Stimulated activated naive CD4-positive, alpha-beta T cell treated with Interleukin-2 at 50 U/mL for 16 hours (primary cell): ENCODE measurements around the gene PAX3.

Experiments
- DNase-seq: peaks from one replicate; lab custom pipeline; 2025; lab: John Stamatoyannopoulos, UW

PAX3 gene

DNA sequence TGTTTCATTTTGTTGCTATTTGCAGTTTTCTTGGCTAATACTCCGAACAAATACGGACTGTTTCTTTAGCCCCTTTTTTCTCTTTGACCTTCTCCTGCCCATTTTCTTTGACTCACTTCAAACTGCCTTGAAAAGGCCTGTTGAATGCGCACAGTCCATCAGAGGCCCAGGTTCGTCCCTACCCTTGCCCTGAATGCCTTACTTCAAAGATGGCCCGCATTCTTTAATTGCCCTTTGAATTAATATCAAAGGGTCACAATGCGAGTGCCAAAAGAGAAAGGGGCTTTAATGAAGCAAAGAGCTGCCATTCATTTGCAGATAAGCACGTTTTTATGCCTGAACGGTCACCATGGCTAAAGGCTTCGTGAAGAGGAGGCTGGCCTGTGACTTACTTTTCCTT, 29.7 kb downstream of the PAX3 start:
- DNase-seq, result no peak

DNA sequence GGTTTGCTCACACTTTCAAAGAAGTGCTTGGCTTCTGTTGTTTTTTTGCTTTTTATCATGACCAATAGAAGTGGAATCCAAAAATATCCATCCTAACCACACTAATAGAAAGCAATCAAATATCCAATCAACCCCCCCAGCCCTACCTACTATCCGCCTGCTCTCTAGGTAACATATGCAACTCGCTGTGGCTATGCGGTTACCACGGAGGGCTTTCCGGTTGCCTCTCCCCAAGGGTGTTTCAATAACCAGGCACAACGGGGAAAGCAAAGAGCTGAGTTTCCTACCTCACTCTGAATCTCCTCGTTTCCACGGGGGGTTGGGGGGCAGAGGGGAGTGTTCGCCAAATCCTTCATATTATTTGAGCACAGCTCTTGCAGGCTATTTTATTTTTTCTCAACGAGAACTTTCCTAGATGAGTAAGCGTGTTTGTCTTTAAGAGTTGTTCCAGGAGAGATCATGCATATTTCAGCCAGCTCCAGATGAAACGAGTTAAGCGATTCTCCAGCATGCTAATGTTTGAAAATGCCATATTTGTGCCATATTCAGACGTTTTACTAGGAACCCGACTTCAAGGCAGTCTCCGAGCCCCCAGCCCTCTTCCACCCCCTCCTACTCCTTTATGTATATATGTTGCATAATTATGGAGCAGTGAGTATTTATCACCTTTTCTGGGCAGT, 30.3 kb downstream of the PAX3 start:
- DNase-seq, result no peak

DNA sequence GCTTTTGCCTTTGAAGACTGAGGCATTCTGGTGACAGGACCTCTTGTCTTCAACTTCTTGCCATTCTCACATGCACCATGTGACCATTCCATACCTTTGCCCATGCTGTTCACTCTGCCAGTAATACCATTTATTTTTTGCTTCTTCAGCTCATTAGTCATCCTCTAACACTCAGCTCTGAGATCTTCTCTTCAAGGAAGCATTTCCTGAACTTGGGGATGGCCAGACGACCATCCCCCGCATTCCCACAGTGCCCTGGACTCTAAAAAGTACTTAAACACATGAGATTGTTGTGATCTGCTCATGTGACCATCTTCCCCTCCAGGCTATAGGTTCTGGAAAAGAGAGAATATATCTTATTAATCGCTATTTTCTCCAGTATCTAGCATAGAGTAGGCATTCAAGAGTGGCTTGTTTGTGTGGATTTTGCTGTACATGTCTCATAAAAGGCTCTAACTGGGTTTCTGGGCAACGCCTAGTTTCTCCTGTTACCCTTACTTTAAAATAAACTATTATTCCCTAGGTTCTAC, 33.9 kb downstream of the PAX3 start:
- DNase-seq, result no peak

DNA sequence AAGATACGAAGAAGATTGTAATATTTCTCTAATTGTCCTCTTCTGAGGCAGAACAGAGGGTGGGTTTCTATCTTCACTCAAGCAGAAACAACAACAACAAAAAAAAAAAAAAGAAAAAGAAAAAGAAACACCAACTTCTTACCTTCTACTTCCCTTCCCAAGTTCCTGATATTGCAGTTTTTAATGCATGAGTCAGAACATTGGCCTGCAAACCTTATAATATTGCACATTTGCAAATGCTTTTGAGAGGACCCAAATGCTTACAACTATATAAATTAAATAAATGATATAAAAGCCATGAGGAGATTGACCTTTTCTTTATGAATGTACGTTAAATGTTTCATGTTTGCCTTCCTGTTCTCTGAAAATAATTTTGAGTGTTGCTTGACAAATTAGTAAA, 37.3 kb downstream of the PAX3 start:
- no peak for DNase-seq

DNA sequence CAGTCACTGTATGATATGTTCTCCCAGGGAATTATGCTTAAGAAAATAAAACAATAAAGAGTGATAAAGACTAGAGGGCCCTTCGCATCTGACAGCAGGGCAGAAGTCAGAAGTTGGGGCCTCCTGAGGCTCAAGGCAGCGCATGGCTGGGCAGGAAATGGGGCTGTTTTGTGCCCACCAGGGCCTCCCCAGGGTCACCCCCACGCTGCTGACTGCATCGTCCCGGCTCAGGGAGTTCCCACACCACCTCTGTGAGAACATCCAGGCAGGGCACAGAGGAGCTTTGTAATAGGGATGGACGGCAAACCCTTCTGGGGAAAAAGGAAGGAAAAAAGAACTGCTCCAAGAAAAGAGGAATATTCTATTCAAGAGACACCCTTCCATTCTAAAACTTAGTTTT, 41.2 kb downstream of the PAX3 start:
- DNase-seq, result no peak

DNA sequence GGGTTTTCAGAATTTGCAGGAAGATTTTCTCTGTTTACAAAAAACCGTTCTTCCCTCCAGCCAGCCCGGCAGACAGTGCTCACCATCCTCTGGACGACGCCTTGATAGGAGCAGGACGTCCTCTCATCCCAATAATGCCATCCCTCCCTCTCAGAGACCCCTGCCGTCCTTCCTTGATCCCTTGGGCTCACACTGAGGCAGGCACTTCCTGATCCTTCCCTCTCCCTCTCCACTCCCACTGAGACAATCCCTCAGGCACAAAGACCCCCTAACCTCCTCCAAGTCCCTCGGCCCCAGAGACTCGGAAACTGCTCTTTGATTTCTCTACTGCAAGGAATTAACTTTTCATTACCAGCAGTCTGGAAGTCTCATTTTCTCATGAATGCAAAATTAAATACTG, 42.5 kb downstream of the PAX3 start:
- DNase-seq, result no peak

DNA sequence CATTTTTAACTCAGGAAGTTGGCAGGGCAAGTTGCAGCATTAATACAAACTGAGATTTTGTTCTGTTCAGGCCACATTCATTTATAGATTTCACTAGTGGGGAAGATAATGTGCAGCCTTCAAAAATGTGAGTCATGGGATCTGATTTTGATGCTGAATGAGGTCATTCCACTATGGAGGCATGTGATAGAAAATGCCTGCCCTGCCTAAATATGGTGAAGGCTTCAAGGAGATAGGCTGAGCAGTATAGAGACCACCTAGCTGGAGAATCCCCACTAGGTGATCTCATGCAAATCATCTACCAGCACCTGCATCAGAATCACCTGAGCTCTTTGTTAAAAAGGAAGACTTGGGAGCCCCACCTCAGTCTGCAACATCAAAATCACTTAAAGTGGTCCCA, 43.7 kb downstream of the PAX3 start:
- DNase-seq, result no peak

DNA sequence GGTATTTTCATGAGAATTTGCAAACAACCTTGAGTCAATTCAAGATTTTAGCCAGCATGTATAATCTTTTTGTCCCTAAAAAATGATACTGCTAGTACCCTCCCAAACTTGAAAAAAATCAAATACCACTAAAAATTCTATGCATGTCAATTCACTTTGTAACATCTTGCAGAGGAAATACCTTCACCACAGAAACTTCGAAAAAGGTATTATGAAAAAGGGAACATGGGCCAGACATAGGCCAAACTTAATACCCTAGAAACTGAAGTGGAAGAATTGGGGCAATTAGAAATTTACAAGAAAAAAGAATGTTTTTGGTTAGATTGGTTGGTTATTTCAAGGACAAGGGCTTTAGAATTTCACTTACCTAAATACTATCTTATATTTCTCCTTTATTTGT, 48.5 kb downstream of the PAX3 start:
- DNase-seq, result no peak

DNA sequence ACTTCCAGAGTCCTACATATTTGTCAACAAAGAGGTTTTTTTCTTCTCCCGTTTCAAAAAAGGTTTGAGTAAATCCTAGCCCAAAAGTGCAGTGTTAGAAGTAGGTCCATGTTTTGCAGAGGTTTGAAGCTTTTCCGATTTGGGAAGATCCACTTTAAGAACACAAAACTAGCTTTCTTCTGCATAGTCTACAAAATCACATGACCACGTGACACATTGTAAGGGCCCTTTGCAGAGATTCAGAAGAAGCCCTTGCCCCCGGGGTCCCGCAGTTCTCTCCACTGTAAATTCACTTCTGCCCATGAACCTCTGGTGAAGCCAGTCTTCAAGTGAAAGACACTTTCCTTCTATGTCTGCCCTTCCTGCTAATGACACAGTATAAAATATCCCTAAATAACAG, 49.4 kb downstream of the PAX3 start:
- DNase-seq, result no peak

DNA sequence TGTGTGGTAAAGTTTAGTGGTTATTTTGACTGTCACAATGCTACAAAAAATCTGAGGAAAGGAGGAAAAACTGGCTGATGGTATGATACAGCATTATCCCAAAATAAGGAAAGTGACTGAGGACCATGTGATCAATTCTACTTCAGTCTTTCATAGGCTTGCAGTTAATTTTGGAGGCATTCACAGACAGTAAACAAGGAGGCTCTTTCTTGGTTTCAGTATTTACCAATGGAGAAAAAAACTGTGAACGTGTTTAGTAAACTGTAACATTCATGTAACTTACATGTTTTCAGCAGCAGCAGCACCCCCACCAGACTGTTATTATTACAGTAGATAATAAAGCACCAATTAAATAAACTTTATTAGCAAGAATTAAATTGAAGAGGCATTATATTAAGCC, 50.0 kb downstream of the PAX3 start:
- DNase-seq, result no peak

DNA sequence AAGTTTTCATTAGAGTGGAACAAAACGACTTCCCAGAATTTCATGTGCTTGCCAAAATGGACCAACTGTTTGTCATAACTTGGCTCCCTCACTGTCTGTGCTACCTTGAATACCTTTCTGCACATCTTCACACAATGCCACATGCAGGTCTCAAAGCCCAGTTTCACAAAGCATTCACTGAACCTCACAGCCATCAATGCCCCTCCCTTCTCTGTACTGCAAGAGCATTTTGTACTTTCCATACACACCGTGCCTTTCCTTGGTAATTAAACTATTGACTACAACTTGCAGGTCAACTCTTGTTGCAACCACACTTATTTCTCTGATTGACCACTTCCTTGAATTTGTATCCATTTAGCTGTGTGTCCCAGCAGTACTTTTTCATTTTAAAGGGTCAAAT, 50.5 kb downstream of the PAX3 start:
- no peak for DNase-seq

DNA sequence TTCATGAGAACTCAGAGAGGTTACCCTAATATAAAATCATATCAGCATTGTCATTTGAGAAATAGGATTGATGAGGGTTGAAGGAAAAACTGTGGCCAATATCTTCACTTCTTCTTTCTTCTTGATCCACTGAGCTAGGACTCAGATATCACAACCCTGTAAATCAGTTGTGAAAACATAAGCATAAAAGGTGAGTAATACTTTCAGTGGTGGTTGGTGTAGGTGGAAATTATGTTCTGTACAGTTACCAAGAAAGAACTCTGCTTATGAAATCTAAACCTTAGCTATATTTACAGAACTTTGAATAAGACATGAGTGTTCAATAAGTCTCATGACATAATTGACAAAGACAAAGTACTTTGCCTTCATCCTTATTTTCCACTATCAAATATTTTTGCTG, 56.3 kb downstream of the PAX3 start:
- no peak for DNase-seq

DNA sequence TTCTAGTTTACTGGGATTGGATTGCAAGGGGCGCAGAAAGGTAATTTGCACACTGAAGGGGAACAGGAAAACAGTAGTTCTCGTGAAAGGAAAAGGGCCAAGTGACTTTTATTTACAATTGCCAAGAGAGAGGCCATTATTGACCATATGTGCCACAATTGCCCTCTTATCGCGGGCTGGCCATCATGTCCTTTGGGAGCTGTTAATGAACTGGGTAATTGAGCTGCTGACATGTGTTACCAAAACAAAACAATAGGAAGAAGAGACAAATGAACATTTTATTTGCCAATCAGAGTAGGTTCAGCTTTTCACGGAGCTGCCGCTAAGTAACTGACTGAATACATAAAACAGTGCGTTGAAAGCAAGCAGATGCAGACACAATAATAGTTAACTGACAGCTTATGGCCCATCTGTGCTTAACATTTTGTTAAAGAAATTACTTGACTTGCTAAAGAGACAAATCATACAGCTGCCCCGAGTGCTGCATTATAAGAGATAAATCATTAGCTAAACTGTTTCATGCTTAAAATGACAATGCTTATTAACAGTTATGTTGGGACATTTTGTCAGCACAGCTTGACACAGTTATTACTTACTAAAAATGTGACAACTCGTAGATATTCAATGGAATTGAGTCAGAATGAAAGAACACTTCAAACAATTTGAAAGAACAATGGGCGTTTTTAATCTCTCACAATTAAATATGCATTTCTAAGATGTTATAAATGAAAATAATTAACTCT, 57.5 kb downstream of the PAX3 start:
- no peak for DNase-seq

DNA sequence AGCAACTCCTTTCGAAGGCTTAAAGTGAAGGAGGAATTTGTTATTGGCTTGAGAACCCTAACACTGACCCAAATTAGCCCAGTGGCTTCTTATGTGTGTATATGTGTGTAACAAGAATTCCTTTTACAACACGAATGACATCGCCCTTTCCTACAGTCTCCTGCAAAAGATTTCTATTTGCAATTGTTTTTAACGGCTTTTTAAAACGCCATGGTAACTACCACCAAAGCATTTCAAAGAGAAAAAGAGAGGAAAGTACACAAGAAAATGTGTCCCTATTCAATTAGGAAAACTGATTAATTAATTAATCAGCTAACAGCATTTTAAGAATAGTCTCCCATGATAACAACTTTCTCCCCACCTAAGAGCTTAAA, 58.1 kb downstream of the PAX3 start:
- no peak for DNase-seq

DNA sequence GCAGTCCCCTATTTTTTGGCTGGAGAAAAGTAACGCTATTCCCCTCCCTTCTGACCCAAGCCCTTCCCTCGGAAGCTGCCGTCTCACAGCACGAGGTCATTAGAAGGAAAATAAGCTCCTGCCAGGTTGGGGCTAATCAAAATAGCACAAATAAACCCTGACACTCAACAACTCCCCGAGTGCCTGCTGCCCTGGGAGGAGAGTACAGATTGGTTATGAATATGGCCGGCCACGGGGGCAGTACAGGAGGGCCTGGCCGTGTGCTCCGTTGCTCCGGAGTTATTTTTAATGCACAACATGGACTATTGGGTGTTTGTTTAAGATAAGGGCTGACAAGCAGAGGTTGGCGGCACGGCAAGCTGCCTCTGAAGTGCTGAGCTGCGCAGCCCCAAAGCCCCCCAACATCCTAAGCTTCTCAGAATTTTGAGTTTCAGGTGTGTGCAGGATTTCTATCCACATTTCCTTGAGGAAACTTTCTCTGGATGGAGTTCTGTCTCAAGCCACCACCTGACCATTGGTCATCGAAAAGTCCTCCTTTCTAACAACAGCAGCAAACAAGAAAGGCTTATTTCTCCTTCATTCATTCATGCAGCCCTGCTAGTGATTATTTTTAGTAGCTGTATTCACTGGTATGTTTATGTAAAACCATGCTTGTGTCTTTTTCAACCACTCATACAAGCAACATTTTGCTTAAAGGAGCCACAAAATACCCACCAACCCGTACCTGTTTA, 58.7 kb downstream of the PAX3 start:
- no peak for DNase-seq

DNA sequence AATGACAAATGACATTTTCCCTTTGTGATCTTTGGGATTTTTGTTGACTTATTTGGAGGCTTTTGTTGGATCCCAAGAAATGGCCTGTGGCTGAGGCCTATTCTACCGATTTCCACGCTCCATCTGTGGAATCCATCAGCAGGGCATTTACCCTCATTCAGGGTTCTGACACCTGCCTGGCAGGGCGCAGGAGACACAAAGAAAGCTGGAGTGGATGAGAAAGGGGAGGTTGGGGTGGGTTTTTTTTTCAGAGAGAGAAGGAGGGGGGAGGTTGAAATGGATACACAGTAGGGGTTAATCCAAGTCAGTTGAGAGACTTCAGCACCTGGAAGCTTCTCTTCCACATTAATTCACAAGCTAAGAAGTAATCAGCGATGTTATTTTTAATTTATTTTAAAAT, 59.7 kb downstream of the PAX3 start:
- no peak for DNase-seq

DNA sequence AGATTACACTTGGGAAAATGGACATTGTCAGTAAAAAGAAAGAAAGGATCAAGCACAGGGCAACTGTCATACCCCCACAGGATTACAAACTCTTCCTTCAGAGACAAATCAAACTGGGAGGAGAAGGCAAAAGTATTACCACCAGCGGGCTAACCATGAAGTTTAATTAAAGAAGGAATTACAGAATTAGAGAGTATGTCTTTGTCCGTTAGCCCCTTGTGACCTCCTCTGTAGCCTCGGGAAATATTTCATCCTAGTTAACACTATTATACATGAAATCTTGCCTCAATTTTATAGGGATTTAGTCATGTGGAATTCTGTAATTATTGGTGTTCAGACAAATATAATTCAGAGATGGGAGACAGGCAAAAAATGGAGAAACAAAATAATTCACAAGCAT, 60.7 kb downstream of the PAX3 start:
- no peak for DNase-seq

DNA sequence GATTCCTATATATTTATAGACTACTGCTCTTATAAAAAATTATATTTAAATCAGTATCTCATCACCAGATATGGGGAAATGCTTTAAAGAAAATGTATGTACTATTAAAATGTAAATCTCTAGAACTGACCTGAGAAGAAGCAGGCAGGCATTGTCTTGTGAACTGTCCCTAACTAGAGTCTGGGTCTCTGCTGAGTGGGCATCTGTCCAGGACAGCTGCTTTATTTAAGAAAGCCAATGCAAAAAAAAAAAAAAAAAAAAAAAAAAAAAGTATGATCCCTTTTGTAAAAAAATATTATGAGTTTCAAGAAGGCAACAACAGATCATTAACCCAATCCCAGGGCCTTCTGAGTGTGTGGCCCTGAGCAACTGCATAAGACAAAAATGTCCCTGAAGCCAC, 66.0 kb downstream of the PAX3 start:
- DNase-seq, result no peak

DNA sequence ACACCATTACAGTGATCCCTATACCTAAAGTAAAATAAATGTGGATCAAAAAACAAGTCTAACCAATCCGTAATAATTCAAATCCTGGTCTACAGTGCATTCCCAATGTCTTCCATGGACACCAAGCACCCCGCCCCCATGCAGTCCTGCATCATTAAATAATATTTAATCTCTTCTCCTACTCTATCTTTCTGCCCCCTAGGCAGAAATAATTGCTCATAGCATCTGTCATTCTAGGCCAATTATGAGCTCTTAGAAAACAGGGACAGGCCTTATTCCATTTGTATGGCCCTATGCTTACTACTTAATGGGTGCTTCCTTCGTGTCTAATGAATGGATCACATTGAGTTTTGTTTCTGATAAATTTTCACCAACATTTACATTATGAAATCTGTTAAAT, 66.4 kb downstream of the PAX3 start:
- DNase-seq, result no peak

DNA sequence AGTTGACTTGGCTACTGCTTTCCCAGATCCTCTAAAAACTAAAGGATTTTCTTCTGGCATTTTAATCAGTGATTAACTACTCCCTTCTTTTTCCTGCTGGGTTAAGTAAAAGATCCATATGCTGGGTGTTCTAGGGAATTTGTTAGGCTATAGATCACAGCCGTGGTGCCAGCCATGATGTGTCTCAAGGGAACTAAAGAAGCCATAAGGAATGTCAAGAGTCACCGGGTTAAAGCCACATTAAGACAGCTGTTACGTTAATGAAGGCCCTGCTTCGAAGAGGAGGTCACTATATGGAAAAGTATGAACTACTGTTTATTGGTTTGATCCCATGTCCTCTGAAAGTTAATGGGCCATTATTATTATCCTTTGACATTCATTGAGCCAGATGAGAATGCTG, 70.7 kb downstream of the PAX3 start:
- no peak for DNase-seq

DNA sequence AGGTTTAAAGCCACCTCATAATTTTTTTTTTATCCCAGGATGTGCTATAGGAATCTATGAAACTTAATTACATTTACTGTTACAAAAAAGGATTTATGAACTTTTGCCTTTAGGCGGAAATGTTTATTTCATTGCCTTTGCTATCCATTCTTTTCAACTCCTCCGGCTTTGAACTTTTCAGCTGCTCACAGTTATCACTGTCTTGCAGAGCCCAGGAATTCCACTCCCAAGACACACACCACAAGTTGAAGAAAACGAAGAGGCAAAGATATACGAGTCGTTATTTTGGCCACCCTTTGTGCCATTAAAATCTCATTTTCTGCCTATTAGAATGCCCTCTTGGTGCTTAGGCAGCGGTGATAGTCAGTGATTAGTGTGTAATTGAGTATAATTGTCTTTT, 80.0 kb downstream of the PAX3 start:
- no peak for DNase-seq

DNA sequence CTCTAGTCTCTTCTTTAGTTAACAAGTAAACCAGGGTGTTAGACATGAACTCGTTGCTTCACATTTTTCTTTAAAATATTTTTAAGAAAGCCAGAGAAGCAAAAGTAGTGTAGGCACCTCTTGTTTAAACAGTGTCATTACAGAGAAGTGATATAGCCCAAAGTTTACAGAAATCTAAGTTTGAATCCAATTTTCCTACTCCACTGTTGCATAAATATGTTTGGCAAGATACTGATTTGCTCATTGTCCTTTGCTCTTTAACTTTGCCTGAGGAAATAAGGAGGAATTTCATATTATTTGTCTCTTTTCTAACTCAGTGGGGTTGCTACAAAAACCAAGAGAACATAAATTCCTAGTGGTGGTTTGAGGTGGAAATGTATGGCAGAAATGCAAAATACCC, 81.1 kb downstream of the PAX3 start:
- DNase-seq, result no peak

DNA sequence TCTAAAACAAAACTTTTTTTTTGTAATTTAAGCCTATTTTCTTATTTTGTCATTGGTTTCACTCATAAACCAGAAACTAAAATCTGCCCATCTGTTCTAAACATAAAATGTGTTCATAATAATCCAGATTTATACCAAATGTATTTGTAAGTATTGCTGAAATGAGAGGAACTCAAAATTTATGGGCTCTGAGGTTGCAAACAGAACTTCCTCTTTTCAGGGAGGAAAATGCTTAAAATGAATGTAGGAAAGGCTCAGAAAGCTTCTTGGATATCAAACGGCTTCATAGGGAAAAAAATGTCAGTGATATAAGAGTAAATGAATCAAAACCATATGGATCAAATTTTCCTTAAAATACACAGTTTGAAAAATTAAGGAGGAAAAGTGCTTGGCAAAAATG, 83.9 kb downstream of the PAX3 start:
- DNase-seq, result no peak
